Measurements from ENCODE around the gene ASPHD2. TPM values are rescaled to one million over a fixed set of nuclear protein-coding genes. Genes with fewer than 3 reads are reported as not detected.
A peak's percentile ranks its signal among the peaks of the same experiment; 100 is the strongest.

The ASPHD2 gene
- total and polyA plus RNA-seq, 2 of the 13 experiments (the other 11 are each of a cell fraction or from before 2014, with no cell fraction given) = 0.04 TPM

- WGBS (ENCODE audit: low lambda C conversion rate) = 0% methylated on average over 2 of the region's 2 CpGs
- no peaks in the 10 kb centered on the region for H3K4me1 ChIP-seq (ENCODE audit: insufficient read depth, low read length)
- intact Hi-C loops (cut with micrococcal nuclease; ENCODE audit: unreplicated experiment) (no loop called here), in situ Hi-C loops (cut with HindIII; ENCODE audit: extremely low pct_ligation_motif_present, low pct_unique_long_range_greater_than_20kb) (no loop called here)
- H2AFZ ChIP-seq (ENCODE audit: low read length) = no peak overlapping the region
- no peaks in the 10 kb centered on the region for H3K9me3 ChIP-seq (ENCODE audit: low read length)
- FAIRE-seq = no peak
- ATAC-seq = peak; percentile 62
- H3K4me2 ChIP-seq (ENCODE audit: low read depth, low read length) = no peak overlapping the region
- H3K27ac ChIP-seq (ENCODE audit: extremely low read length, insufficient read depth, low read length) = no peak overlapping the region
- no TSS peak for BruUV-seq (replicated peaks)
- H3K79me2 ChIP-seq (ENCODE audit: insufficient read depth, low read length) = no peaks in the 10 kb centered on the region
- H3K36me3 ChIP-seq (replicated peaks in 1 of 2; ENCODE audit: control insufficient read depth in 1 of 2, insufficient read depth in 2 of 2, low read length in 2 of 2) = no peaks in the 10 kb centered on the region
- CTCF ChIA-PET (ENCODE audit: low intra/inter-chr PET ratio, low total read pairs) = no interaction called here
- no peak overlapping the region for H3K9ac ChIP-seq (ENCODE audit: insufficient read depth, low read depth, low read length)
- H3K27me3 ChIP-seq (ENCODE audit: control insufficient read depth in 1 of 2, insufficient read depth in 2 of 2, low read length in 2 of 2) = peaks cover 0 to 2% of the 10 kb centered on the region in 2 experiments; a peak in 2 of 5 replicates
- POLR2A ChIA-PET = no interaction called here
- no peak overlapping the region for H3K4me3 ChIP-seq (replicated peaks in 1 of 3; ENCODE audit: insufficient read depth in 1 of 3, low read depth in 2 of 3, low read length in 3 of 3)
- DNase-seq (ENCODE audit: low spot score) = no peak
- H4K20me1 ChIP-seq (ENCODE audit: insufficient read depth, low read length) = no peaks in the 10 kb centered on the region
- no peak for TF ChIP-seq NR3C1 (CRISPR knock-in tag; IDR thresholded peaks at IDR 0.05)
- TF ChIP-seq ZFX (CRISPR knock-in tag; IDR thresholded peaks at IDR 0.05; ENCODE audit: low read depth) = no peak
- no peak for TF ChIP-seq ZSCAN30 (CRISPR knock-in tag; IDR thresholded peaks at IDR 0.05)
- TF ChIP-seq YY1 (IDR thresholded peaks at IDR 0.05; ENCODE audit: insufficient read depth, insufficient replicate concordance, low read depth, low read length) = no peak
- no peak for TF ChIP-seq ZNF557 (CRISPR knock-in tag; IDR thresholded peaks at IDR 0.05)
- TF ChIP-seq PCBP2 (optimal IDR thresholded peaks at IDR 0.05; ENCODE audit: low read depth, low read length, poor library complexity, severe bottlenecking) = no peak
- no peak for TF ChIP-seq ZSCAN20 (CRISPR knock-in tag; IDR thresholded peaks at IDR 0.05; ENCODE audit: borderline replicate concordance)
- no peak for TF ChIP-seq ZNF574 (CRISPR knock-in tag; IDR thresholded peaks at IDR 0.05)
- TF ChIP-seq ZNF230 (CRISPR knock-in tag; IDR thresholded peaks at IDR 0.05) = no peak
- no peak for TF ChIP-seq THRA (CRISPR knock-in tag; IDR thresholded peaks at IDR 0.05; ENCODE audit: borderline replicate concordance)
- no peak for TF ChIP-seq SNAPC4 (CRISPR knock-in tag; IDR thresholded peaks at IDR 0.05)
- no peak for TF ChIP-seq ZNF746 (CRISPR knock-in tag; IDR thresholded peaks at IDR 0.05)
- no peak for TF ChIP-seq ZKSCAN5 (CRISPR knock-in tag; IDR thresholded peaks at IDR 0.05)
- TF ChIP-seq SUZ12 (IDR thresholded peaks at IDR 0.05; ENCODE audit: low read depth, low read length) = no peak
- TF ChIP-seq TBX2 (CRISPR knock-in tag; IDR thresholded peaks at IDR 0.05; ENCODE audit: borderline replicate concordance) = no peak
- no peak for TF ChIP-seq ZNF234 (CRISPR knock-in tag; conservative IDR thresholded peaks at IDR 0.05)
- TF ChIP-seq ZNF33A (CRISPR knock-in tag; IDR thresholded peaks at IDR 0.05; ENCODE audit: borderline replicate concordance) = no peak
- no peak for TF ChIP-seq NFKBIZ (CRISPR knock-in tag; IDR thresholded peaks at IDR 0.05)
Measured at GRCh38 chr22:26393929-26394328, 35.1 kb upstream of the ASPHD2 start.

All from HepG2 (cell line).